NCI-H1417 (cell line): Measurements from ENCODE around the gene WDFY4.

Source experiments
- DNase-seq, 3 experiments: peaks; one replicate each; lab custom pipeline; 2025; lab: John Stamatoyannopoulos, UW

Gene WDFY4

GRCh38 chr10:48817141-48817540 lies 132.5 kb downstream of the WDFY4 start:
- no peak for DNase-seq

- no peak for DNase-seq
Observed at GRCh38 chr10:48818081-48818480, 133.4 kb downstream of the WDFY4 start.

GRCh38 chr10:48818861-48819520 lies 134.3 kb downstream of the WDFY4 start:
- no peak for DNase-seq

GRCh38 chr10:48819783-48820182 lies 135.1 kb downstream of the WDFY4 start:
- no peak for DNase-seq

GRCh38 chr10:48820231-48820630 lies 135.6 kb downstream of the WDFY4 start:
- no peak for DNase-seq

GRCh38 chr10:48820699-48821098 lies 136.0 kb downstream of the WDFY4 start:
- DNase-seq, result no peak

- DNase-seq, result peak in 1 of 3 experiments; percentile 2
Observed at GRCh38 chr10:48821111-48821510, 136.4 kb downstream of the WDFY4 start.

- DNase-seq, result no peak
Observed at GRCh38 chr10:48821692-48822091, 137.0 kb downstream of the WDFY4 start.

GRCh38 chr10:48833674-48834073 lies 149.0 kb downstream of the WDFY4 start:
- no peak for DNase-seq

- no peak for DNase-seq
Observed at GRCh38 chr10:48834189-48834965, 149.7 kb downstream of the WDFY4 start.

GRCh38 chr10:48835781-48836180 lies 151.1 kb downstream of the WDFY4 start:
- DNase-seq, result no peak

- no peak for DNase-seq
Observed at GRCh38 chr10:48836605-48837004, 151.9 kb downstream of the WDFY4 start.

- peak in 2 of 3 experiments; percentile 4 to 33 for DNase-seq
Observed at GRCh38 chr10:48838834-48839233, 154.2 kb downstream of the WDFY4 start.

GRCh38 chr10:48839809-48840679 lies 155.4 kb downstream of the WDFY4 start:
- no peak for DNase-seq

- peak in 1 of 3 experiments; percentile 5 for DNase-seq
Observed at GRCh38 chr10:48842231-48842630, 157.6 kb downstream of the WDFY4 start.

GRCh38 chr10:48843198-48843597 lies 158.5 kb downstream of the WDFY4 start:
- no peak for DNase-seq

GRCh38 chr10:48844616-48845015 lies 159.9 kb downstream of the WDFY4 start:
- no peak for DNase-seq

GRCh38 chr10:48845512-48845911 lies 160.8 kb downstream of the WDFY4 start:
- DNase-seq, result no peak

- no peak for DNase-seq
Observed at GRCh38 chr10:48847691-48848090, 163.0 kb downstream of the WDFY4 start.

GRCh38 chr10:48856855-48857254 lies 172.2 kb downstream of the WDFY4 start:
- DNase-seq, result no peak

GRCh38 chr10:48872234-48872633 lies 187.6 kb downstream of the WDFY4 start:
- DNase-seq, result no peak

GRCh38 chr10:48878091-48878490 lies 193.4 kb downstream of the WDFY4 start:
- no peak for DNase-seq

- no peak for DNase-seq
Observed at GRCh38 chr10:48879451-48879850, 194.8 kb downstream of the WDFY4 start.
